Measurements from ENCODE around the gene ZNF536.

- no peak for TF ChIP-seq CTCF (conservative IDR thresholded peaks at IDR 0.05)
- no peak for TF ChIP-seq EZH2 (IDR thresholded peaks at IDR 0.05; ENCODE audit: low read depth)
Measured at GRCh38 chr19:30444253-30444671, 72.1 kb downstream of the ZNF536 start.
